Measurements from ENCODE around the gene TMED9.

DNA sequence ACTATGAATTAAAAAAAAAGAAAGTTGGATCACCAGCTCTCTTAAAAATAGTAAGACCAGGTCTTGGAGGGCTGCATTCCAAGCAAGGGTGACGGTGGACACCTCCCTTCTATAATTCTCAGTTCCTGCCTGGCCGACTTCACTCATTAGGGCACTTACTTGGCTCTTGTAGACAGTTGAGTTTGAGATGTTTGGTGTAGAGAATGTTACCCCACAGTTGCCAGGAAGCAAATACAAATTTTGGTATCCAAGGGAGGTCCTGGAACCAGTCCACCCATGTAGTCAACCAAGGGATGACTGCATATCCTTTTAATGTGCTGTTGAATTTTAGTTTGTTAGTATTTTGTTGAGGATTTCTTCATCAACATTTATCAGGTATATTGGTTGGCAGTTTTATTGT, 28.6 kb downstream of the TMED9 start:
- TF ChIP-seq, protein P1, sequence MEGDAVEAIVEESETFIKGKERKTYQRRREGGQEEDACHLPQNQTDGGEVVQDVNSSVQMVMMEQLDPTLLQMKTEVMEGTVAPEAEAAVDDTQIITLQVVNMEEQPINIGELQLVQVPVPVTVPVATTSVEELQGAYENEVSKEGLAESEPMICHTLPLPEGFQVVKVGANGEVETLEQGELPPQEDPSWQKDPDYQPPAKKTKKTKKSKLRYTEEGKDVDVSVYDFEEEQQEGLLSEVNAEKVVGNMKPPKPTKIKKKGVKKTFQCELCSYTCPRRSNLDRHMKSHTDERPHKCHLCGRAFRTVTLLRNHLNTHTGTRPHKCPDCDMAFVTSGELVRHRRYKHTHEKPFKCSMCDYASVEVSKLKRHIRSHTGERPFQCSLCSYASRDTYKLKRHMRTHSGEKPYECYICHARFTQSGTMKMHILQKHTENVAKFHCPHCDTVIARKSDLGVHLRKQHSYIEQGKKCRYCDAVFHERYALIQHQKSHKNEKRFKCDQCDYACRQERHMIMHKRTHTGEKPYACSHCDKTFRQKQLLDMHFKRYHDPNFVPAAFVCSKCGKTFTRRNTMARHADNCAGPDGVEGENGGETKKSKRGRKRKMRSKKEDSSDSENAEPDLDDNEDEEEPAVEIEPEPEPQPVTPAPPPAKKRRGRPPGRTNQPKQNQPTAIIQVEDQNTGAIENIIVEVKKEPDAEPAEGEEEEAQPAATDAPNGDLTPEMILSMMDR (conservative IDR thresholded peaks at IDR 0.05; ENCODE audit: low read length) = no peak
- TF ChIP-seq EZH2phosphoT487 (IDR thresholded peaks at IDR 0.05; ENCODE audit: borderline replicate concordance, low read depth, low read length) = no peak
